GM12878 (cell line): Measurements from ENCODE around the gene HNRNPA2B1. TPM values are rescaled to one million over a fixed set of nuclear protein-coding genes. Genes with fewer than 3 reads are reported as not detected.

Experiments
- ATAC-seq: fragments of 200-7000 bp; cut with Tn5 transposase; 3 replicates; pipeline ENCODE4 v1.9.1; 2020; ENCODE audit warnings: mild to moderate bottlenecking, moderate library complexity
- BruUV-seq: library from RNA; stranded (reverse); fragments of 400-500 nt; replicated peaks from 2 replicates; lab custom pipeline; 2021; lab: Mats Ljungman, UMichigan
- CTCF ChIA-PET: fragments of 300-600 bp; sonication (Branson Sonifier 250); formaldehyde crosslinking; extraction: SDS; loops from one replicate; lab custom pipeline; 2021; ENCODE audit warnings: inconsistent platforms; lab: Yijun Ruan, JAX
- POLR2A ChIA-PET: fragments of 350-600 bp; formaldehyde crosslinking; extraction: SDS; loops from one replicate; lab custom pipeline; 2021; ENCODE audit warnings: inconsistent platforms; lab: Charles Lee
- RAD21 ChIA-PET: fragments of 300-600 bp; sonication (Branson Sonifier 250); formaldehyde crosslinking; loops from one replicate; lab custom pipeline; 2023; ENCODE audit warnings: antibody characterized with exemption; ENCODE audit not compliant: unreplicated experiment; lab: Charles Lee
- SMC1A ChIA-PET: fragments of 300-600 bp; sonication (Branson Sonifier 250); formaldehyde crosslinking; loops from one replicate; lab custom pipeline; 2023; ENCODE audit not compliant: unreplicated experiment, uncharacterized antibody; lab: Charles Lee
- DNase-seq: peaks from one replicate; pipeline ENCODE4 v3.0.0-alpha.2; 2011; ENCODE audit warnings: low read depth, low spot score
- FAIRE-seq: peaks from 3 replicates; lab custom pipeline; 2011; peaks lifted over from hg19 to GRCh38; lab: Jason Lieb, UNC
- H2AFZ ChIP-seq: 2 replicates; pipeline ENCODE4 v1.6.0; 2011; ENCODE audit warnings: low read depth, low read length, control low read depth; ENCODE audit not compliant: control insufficient read depth
- H3K27ac ChIP-seq: 2 replicates; pipeline ENCODE4 v1.5.1; 2011; ENCODE audit warnings: control low read depth; ENCODE audit not compliant: control insufficient read depth, insufficient read depth
- H3K27me3 ChIP-seq, 2 experiments: replicated peaks in 1 of 2; 2 replicates each; pipeline versions ENCODE4 v1.6.0 to v1.6.1; 2011; ENCODE audit warnings: low read length in 1 of 2; ENCODE audit not compliant: control insufficient read depth in 2 of 2, insufficient read depth in 2 of 2
- H3K36me3 ChIP-seq, 2 experiments: 2 replicates each; pipeline ENCODE4 v1.5.1; 2011; ENCODE audit warnings: low read length in 1 of 2; ENCODE audit not compliant: control insufficient read depth in 2 of 2, insufficient read depth in 2 of 2
- H3K4me1 ChIP-seq: 2 replicates; pipeline ENCODE4 v1.6.1; 2011; ENCODE audit warnings: mild to moderate bottlenecking, low read length, moderate library complexity, mixed read lengths; ENCODE audit not compliant: control insufficient read depth, insufficient read depth
- H3K4me2 ChIP-seq: 2 replicates; pipeline ENCODE4 v1.6.0; 2011; ENCODE audit warnings: control low read depth; ENCODE audit not compliant: control insufficient read depth, insufficient read depth
- H3K4me3 ChIP-seq: fragments of 200-600 bp; sonication (generic); 2 replicates; pipeline ENCODE4 v1.5.1; 2016
- H3K79me2 ChIP-seq: 2 replicates; pipeline ENCODE4 v1.6.0; 2011; ENCODE audit warnings: low read length; ENCODE audit not compliant: control insufficient read depth, insufficient read depth
- H3K9ac ChIP-seq: 2 replicates; pipeline ENCODE4 v1.8.0; 2011; ENCODE audit warnings: low read length, control low read depth, mixed read lengths; ENCODE audit not compliant: control insufficient read depth, insufficient read depth
- H3K9me3 ChIP-seq: replicated peaks from 3 replicates; pipeline ENCODE4 v1.5.1; 2011; ENCODE audit warnings: mild to moderate bottlenecking, low read length; ENCODE audit not compliant: control insufficient read depth, insufficient read depth
- H4K20me1 ChIP-seq: 2 replicates; pipeline ENCODE4 v1.6.0; 2011; ENCODE audit not compliant: control insufficient read depth, insufficient read depth
- CREB1 ChIP-seq: IDR thresholded peaks from 2 replicates; pipeline ENCODE4 v1.6.1; 2012; ENCODE audit warnings: low read depth, mild to moderate bottlenecking, inconsistent platforms
- EED ChIP-seq: sonication (generic); IDR thresholded peaks from 2 replicates; pipeline ENCODE4 v1.6.1; 2016; ENCODE audit warnings: antibody characterized with exemption, low read depth
- FOXK2 ChIP-seq: fragments of 450-650 bp; IDR thresholded peaks from 2 replicates; pipeline ENCODE4 v1.6.1; 2017; ENCODE audit warnings: mild to moderate bottlenecking, moderate library complexity
- GATAD2B ChIP-seq: fragments of 450-650 bp; conservative IDR thresholded peaks from 2 replicates; pipeline ENCODE4 v1.6.1; 2017; ENCODE audit warnings: low read depth, mild to moderate bottlenecking, moderate library complexity
- SIX5 ChIP-seq: IDR thresholded peaks from 2 replicates; pipeline ENCODE4 v1.6.1; 2011; ENCODE audit warnings: mild to moderate bottlenecking, low read depth, low read length, moderate library complexity; ENCODE audit not compliant: severe bottlenecking
- SP1 ChIP-seq: IDR thresholded peaks from one replicate; pipeline ENCODE4 v1.6.1; 2011; ENCODE audit warnings: low read depth, low read length
- YY1 ChIP-seq: IDR thresholded peaks from 2 replicates; pipeline ENCODE4 v1.6.1; 2011; ENCODE audit warnings: low read depth, mild to moderate bottlenecking, low read length
- ZSCAN29 ChIP-seq: fragments of 450-650 bp; IDR thresholded peaks from 2 replicates; pipeline ENCODE4 v1.6.1; 2017; ENCODE audit warnings: mild to moderate bottlenecking, moderate library complexity
- WGBS: methylation state at CpG from one replicate; pipeline ENCODE4 v1.1.6; 2016; ENCODE audit warnings: low lambda C conversion rate; ENCODE audit not compliant: insufficient replicate concordance, insufficient coverage; ENCODE audit errors: missing lambda C conversion rate; 5-methylcytosine and 5-hydroxymethylcytosine counted together
- in situ Hi-C: fragments of 300-500 bp; cut with MboI; formaldehyde crosslinking; loops from 9 replicates; pipeline ENCODE4 v1.14.3; 2018; ENCODE audit warnings: mixed read lengths
- intact Hi-C: fragments of 100-400 bp; cut with micrococcal nuclease; formaldehyde crosslinking; loops from one replicate; pipeline ENCODE4 v1.14.2; 2022; ENCODE audit not compliant: unreplicated experiment
- polyA plus RNA-seq, 11 experiments: library from polyadenylated mRNA; depleted of rRNA in 4 of 11; unstranded in 6 of 11; stranded (reverse) in 5 of 11; fragments of >200 nt; fragmentation: Nextera tagmentation in 4 of 11; fragmentation: Illumina TruSeq in 1 of 11; extraction: Ambion mirVana in 4 of 11; extraction: Trizol in 1 of 11; gene quantifications; 1 replicate in 1 of 11; 2 replicates in 10 of 11; pipeline versions ENCODE4 v1.2.1 to v1.2.3, GENCODE V29; 2011 to 2016; ENCODE audit warnings: inconsistent platforms in 2 of 11, missing spikeins in 2 of 11, low read depth in 1 of 11
- total RNA-seq, 4 experiments: library from RNA; depleted of rRNA in 3 of 4; stranded (reverse); fragments of >200 nt in 3 of 4; fragmentation: Illumina TruSeq in 1 of 4; extraction: Trizol in 1 of 4; gene quantifications; 2 replicates each; pipeline versions ENCODE4 v1.2.1 to v1.2.3, GENCODE V29; 2013 to 2021
- TF ChIP-seq, protein P1 (sequence below): fragments of 150-350 bp; IDR thresholded peaks from 2 replicates; pipeline ENCODE4 v1.6.1; 2014; ENCODE audit warnings: mild to moderate bottlenecking, low read depth, low read length
- TF ChIP-seq, protein P2 (sequence below): fragments of 450-650 bp; IDR thresholded peaks from 2 replicates; pipeline ENCODE4 v1.6.1; 2018; ENCODE audit warnings: borderline replicate concordance, mild to moderate bottlenecking; ENCODE audit not compliant: partially characterized antibody
- TF ChIP-seq, protein P3 (sequence below): IDR thresholded peaks from 2 replicates; pipeline ENCODE4 v1.6.1; 2012; ENCODE audit warnings: improper control_type of control experiment, low read depth, low read length; ENCODE audit not compliant: insufficient replicate concordance

The HNRNPA2B1 gene
- total and polyA plus RNA-seq, 10 of the 15 experiments (the other 5 are each of a cell fraction or from before 2014, with no cell fraction given): 295 to 1,396 (median 932) TPM

DNA sequence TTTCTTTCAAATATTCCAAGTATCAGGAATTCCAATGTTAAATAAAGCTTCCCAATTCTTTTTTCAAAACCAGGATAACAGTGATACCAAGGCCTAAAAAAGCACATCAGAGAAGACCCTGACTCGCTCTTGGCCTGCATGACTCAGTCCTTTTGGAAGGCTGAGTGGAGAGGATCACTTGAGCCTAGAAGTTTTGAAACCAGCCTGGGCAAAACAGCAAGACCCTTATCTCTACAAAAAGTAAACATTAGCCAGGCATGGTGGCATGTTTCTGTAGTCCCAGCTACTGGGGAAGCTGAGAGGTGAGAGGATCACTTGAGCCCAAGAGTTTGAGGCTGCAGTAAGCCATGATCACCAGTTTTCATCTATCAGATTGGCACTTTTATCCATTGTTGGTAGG lies 29.9 kb downstream of the HNRNPA2B1 start (continued):
- TF ChIP-seq, protein P1, sequence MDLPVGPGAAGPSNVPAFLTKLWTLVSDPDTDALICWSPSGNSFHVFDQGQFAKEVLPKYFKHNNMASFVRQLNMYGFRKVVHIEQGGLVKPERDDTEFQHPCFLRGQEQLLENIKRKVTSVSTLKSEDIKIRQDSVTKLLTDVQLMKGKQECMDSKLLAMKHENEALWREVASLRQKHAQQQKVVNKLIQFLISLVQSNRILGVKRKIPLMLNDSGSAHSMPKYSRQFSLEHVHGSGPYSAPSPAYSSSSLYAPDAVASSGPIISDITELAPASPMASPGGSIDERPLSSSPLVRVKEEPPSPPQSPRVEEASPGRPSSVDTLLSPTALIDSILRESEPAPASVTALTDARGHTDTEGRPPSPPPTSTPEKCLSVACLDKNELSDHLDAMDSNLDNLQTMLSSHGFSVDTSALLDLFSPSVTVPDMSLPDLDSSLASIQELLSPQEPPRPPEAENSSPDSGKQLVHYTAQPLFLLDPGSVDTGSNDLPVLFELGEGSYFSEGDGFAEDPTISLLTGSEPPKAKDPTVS: no peak
- TF ChIP-seq CREB1 (no peak), GATAD2B (no peak), EED (no peak)
- TF ChIP-seq, protein P2, sequence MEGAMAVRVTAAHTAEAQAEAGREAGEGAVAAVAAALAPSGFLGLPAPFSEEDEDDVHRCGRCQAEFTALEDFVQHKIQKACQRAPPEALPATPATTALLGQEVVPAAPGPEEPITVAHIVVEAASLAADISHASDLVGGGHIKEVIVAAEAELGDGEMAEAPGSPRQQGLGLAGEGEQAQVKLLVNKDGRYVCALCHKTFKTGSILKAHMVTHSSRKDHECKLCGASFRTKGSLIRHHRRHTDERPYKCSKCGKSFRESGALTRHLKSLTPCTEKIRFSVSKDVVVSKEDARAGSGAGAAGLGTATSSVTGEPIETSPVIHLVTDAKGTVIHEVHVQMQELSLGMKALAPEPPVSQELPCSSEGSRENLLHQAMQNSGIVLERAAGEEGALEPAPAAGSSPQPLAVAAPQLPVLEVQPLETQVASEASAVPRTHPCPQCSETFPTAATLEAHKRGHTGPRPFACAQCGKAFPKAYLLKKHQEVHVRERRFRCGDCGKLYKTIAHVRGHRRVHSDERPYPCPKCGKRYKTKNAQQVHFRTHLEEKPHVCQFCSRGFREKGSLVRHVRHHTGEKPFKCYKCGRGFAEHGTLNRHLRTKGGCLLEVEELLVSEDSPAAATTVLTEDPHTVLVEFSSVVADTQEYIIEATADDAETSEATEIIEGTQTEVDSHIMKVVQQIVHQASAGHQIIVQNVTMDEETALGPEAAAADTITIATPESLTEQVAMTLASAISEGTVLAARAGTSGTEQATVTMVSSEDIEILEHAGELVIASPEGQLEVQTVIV: no peak
- TF ChIP-seq, all 136 proteins: peak for 0

DNA sequence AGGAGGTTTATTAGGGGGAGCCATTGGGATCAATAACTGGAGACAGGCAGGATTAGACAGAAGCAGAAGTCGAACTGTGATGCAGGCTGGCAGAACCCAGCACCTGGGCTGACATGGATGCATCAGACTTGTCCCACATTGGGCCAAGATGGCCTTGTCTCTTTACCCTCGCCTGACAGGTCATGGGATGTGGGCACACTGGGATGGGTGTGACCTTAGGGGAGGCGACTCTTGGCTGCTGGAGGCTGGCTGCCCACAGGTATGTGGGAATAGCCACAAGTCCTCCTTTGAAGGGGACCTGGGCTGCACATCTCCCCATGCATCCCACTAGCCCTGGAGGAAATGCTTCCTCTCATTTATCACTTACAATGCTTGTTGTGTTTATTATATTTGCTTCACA lies 31.3 kb downstream of the HNRNPA2B1 start:
- no peak overlapping the region for H3K4me3 ChIP-seq
- H3K27me3 ChIP-seq: no peaks in the 10 kb centered on the region
- FAIRE-seq (no peak), DNase-seq (no peak), ATAC-seq (no peak)
- peaks cover 17% of the 10 kb centered on the region for H3K4me1 ChIP-seq
- BruUV-seq: no TSS peak
- in situ Hi-C loops: no loop called here
- WGBS: 36% methylated on average over 3 of the region's 3 CpGs
- ChIA-PET POLR2A (interaction anchor here (1.0 to 1.1 kb wide), 2 partner anchors 15 to 22 kb away, joined by 3 to 5 read pairs; no protein-coding TSS in a partner anchor), SMC1A (interaction anchor here (3.4 to 5.4 kb wide), 2 partner anchors 24 to 28 kb away, joined by 14 to 50 read pairs; no protein-coding TSS in a partner anchor), RAD21 (no interaction called here), CTCF (no interaction called here)
- H3K27ac ChIP-seq: no peak overlapping the region
- no peaks in the 10 kb centered on the region for H3K9me3 ChIP-seq
- no peak overlapping the region for H3K4me2 ChIP-seq
- intact Hi-C loops: no loop called here
- no peaks in the 10 kb centered on the region for H4K20me1 ChIP-seq
- H3K36me3 ChIP-seq: peaks cover 2 to 3% of the 10 kb centered on the region in 2 experiments; a peak in 3 of 4 replicates
- peaks cover 28% of the 10 kb centered on the region for H3K79me2 ChIP-seq
- H3K9ac ChIP-seq: no peak overlapping the region
- no peak overlapping the region for H2AFZ ChIP-seq
- TF ChIP-seq EED: no peak
- TF ChIP-seq ZSCAN29: no peak
- TF ChIP-seq, protein P1: no peak
- TF ChIP-seq YY1: no peak
- TF ChIP-seq FOXK2: no peak
- TF ChIP-seq, protein P3, sequence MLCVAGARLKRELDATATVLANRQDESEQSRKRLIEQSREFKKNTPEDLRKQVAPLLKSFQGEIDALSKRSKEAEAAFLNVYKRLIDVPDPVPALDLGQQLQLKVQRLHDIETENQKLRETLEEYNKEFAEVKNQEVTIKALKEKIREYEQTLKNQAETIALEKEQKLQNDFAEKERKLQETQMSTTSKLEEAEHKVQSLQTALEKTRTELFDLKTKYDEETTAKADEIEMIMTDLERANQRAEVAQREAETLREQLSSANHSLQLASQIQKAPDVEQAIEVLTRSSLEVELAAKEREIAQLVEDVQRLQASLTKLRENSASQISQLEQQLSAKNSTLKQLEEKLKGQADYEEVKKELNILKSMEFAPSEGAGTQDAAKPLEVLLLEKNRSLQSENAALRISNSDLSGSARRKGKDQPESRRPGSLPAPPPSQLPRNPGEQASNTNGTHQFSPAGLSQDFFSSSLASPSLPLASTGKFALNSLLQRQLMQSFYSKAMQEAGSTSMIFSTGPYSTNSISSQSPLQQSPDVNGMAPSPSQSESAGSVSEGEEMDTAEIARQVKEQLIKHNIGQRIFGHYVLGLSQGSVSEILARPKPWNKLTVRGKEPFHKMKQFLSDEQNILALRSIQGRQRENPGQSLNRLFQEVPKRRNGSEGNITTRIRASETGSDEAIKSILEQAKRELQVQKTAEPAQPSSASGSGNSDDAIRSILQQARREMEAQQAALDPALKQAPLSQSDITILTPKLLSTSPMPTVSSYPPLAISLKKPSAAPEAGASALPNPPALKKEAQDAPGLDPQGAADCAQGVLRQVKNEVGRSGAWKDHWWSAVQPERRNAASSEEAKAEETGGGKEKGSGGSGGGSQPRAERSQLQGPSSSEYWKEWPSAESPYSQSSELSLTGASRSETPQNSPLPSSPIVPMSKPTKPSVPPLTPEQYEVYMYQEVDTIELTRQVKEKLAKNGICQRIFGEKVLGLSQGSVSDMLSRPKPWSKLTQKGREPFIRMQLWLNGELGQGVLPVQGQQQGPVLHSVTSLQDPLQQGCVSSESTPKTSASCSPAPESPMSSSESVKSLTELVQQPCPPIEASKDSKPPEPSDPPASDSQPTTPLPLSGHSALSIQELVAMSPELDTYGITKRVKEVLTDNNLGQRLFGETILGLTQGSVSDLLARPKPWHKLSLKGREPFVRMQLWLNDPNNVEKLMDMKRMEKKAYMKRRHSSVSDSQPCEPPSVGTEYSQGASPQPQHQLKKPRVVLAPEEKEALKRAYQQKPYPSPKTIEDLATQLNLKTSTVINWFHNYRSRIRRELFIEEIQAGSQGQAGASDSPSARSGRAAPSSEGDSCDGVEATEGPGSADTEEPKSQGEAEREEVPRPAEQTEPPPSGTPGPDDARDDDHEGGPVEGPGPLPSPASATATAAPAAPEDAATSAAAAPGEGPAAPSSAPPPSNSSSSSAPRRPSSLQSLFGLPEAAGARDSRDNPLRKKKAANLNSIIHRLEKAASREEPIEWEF: no peak
- no peak for TF ChIP-seq SP1
- TF ChIP-seq SIX5: no peak
